HG03575 (cell line): Measurements from ENCODE around the gene RHOC.

Source experiments
- ATAC-seq: cut with Tn5 transposase; IDR thresholded peaks from one replicate; pipeline ENCODE4 v1.9.1; 2021; ENCODE audit not compliant: unreplicated experiment, insufficient number of reproducible peaks, low FRiP score; ENCODE audit errors: extremely low read depth

Gene RHOC

GRCh38 chr1:112689196-112689841, 17.6 kb downstream of the RHOC start:
- no peak for ATAC-seq

- ATAC-seq: no peak
These were observed 18.1 kb downstream of the RHOC start for GRCh38 chr1:112688781-112689193.

- ATAC-seq: no peak
These were observed 19.0 kb downstream of the RHOC start for GRCh38 chr1:112687785-112688496.

GRCh38 chr1:112687361-112687760, 19.6 kb downstream of the RHOC start:
- ATAC-seq: no peak

- ATAC-seq: no peak
These were observed 20.1 kb downstream of the RHOC start for GRCh38 chr1:112686835-112687234.

- no peak for ATAC-seq
These were observed 20.5 kb downstream of the RHOC start for GRCh38 chr1:112686417-112686816.

GRCh38 chr1:112685913-112686312, 21.0 kb downstream of the RHOC start:
- no peak for ATAC-seq

GRCh38 chr1:112678605-112679004, 28.3 kb downstream of the RHOC start:
- ATAC-seq: no peak

- no peak for ATAC-seq
These were observed 29.4 kb downstream of the RHOC start for GRCh38 chr1:112677501-112677900.

- no peak for ATAC-seq
These were observed 30.4 kb downstream of the RHOC start for GRCh38 chr1:112676543-112676942.

GRCh38 chr1:112675728-112676381, 31.1 kb downstream of the RHOC start:
- no peak for ATAC-seq

GRCh38 chr1:112674986-112675727, 31.8 kb downstream of the RHOC start:
- no peak for ATAC-seq

GRCh38 chr1:112674440-112674985, 32.4 kb downstream of the RHOC start, which contains the start of gene MOV10:
Gene MOV10 (plus strand): TSS chr1:112674659. CDS start chr1:112674913, 254 bp downstream.
- ATAC-seq: no peak

GRCh38 chr1:112673592-112674439, 33.1 kb downstream of the RHOC start:
- no peak for ATAC-seq

GRCh38 chr1:112672842-112673241, 34.1 kb downstream of the RHOC start:
- ATAC-seq: no peak

- no peak for ATAC-seq
These were observed 34.9 kb downstream of the RHOC start for GRCh38 chr1:112672009-112672408.

GRCh38 chr1:112666946-112667345, 40.0 kb downstream of the RHOC start:
- ATAC-seq: no peak

- no peak for ATAC-seq
These were observed 41.1 kb downstream of the RHOC start for GRCh38 chr1:112665857-112666256.
